Islet of Langerhans (tissue), 1 donor: ENCODE results near the gene DCDC2.
"Not testable (repeated sequence)": the region's sequence is repeated elsewhere in the genome, so short reads cannot be mapped to it uniquely, and the experiment has no call there.

Experiments used
- FAIRE-seq: peaks from one replicate; lab custom pipeline; 2011; peaks lifted over from hg19 to GRCh38; lab: Jason Lieb, UNC

DCDC2 gene

DNA sequence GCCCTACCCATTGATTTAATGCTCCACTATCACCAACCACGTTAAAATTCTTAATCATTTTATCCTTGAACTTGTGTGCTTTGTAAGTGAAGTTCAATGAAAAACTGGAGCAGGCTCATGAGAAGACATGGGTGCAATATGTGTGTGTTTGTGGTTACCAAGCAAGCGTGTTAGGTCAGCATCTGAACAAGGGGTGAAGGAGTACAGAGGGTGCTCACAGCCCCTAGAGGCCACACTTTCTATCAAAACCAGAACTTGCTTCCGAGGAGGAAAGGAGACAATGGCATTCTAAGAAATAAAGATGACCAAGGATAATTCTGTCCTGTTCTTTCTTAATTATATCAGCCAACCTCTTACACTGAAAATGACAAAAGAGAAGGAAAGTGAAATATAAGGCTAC is 138.2 kb downstream of the DCDC2 start:
- no peak for FAIRE-seq

DNA sequence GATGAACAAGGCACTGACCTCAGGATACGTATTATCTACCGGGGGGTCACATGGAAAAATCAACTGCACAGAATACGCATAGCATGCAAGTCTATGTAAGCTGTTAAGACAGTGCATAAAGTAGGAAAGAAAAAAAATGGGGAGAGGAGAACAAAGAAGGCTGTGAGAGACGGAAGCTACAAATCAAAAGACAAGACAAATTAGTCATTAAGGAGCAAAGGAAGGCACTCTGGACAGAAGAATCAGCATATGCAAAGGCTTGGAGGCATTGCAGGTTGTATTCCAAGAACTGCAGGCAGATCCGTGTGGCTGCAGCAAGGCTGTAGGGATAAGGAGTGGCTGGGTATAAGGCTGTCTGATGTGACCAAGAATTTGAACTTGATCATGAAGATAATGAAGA is 142.9 kb downstream of the DCDC2 start:
- no peak for FAIRE-seq

DNA sequence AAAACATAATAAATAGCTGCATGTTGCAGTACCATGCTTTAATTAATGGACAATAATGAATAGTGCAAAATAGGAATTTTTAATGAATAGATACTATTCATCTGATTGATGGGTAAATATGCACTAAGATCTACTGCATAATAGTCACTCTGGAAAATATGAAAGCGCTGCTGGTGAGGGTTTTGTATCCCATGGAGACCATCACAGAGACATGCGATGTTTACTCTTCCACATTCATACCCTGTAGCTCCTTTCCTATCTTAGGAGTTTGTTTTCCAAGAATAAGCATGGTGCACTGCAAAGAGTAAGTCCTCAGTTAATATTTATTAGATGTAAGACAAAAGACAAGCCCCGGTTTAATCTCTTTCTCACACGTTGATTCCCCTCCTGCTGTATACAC is 150.4 kb downstream of the DCDC2 start:
- no peak for FAIRE-seq

DNA sequence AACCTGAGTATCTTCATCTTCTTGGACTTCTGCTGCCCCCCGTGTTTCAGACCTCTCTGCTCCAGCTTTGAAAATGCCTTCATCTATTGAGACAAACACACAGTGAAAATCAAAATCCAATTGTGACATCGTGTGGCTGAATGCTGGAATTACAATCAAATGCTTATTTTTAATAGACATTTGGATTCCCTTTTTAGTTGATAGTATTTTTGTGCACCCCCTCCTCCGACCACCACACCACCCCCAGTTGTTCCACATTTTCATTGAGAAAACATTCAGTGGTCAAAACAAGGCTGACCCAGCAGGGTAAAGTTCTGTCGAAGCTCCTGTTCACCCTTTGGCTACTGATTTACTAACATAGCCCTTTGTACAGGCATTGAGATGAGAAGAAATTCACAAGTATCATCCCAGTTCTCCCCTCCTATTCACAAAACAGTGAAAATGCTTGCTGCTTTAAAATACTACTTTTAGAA is 152.8 kb downstream of the DCDC2 start:
- FAIRE-seq: peak; percentile 98

DNA sequence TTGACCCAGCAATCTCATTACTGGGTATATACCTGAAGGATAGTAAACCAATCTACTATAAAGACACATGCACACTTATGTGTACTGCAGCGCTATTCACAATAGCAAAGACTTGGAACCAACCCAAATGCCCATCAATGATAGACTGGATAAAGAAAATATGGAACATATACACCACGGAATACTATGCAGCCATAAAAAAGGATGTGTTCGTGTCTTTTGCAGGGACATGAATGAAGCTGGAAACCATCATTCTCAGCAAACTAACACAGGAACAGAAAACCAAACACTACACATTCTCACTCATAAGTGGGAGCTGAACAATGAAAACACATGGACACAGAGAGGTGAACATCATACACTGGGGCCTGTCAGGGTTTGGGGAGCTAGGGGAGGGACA is 153.7 kb downstream of the DCDC2 start:
- FAIRE-seq: not testable (repeated sequence)

DNA sequence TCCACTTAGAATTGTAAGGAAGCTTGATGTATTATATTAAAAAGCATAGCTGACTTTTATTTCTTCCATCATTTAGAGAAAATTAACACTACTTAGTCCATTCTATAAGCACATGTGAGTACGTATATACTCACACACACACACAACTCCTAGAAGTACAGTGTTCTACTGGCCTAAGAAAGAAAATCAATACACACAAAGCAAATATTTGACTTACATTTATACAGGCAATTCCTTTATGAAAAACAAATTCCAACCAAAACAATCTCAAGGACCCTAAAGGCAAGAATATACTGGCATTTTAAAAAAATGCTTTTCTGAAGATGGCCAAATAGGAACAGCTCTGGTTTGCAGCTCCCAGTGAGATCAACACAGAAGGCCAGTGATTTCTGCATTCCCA is 160.0 kb downstream of the DCDC2 start:
- no peak for FAIRE-seq

DNA sequence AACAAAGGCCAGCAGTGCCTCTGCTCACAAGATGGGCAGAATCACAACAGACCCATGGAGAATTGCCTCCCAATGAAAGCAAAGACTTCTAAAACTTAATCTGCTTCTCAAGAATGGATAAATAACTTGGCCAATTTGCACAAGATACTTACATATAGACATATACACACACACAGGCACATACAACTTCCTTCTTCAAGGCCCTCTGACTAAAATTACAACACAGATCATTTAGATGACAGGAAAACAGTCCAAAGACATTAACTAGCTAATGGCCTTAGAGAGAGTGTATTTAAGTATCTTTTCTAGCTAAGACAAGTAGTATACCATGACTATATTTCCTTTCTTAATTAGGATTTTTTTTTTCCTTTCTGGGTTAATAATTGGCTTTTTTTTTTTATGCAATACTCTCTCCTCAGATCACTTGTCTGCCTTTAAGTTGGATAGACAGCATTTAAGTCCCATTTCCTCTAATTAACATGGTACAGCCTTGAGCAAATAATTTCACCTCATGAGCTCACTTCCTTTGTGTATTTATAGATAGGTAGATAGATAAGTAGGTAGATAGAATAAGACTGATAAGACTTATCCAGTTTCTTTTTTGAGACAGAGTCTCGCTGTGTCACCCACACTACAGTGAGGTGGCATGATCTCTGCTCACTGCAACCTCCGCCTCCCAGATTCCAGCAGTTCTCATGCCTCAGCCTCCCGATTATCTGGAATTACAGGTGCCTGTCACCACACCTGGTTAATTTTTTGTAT is 161.8 kb downstream of the DCDC2 start:
- FAIRE-seq: no peak

DNA sequence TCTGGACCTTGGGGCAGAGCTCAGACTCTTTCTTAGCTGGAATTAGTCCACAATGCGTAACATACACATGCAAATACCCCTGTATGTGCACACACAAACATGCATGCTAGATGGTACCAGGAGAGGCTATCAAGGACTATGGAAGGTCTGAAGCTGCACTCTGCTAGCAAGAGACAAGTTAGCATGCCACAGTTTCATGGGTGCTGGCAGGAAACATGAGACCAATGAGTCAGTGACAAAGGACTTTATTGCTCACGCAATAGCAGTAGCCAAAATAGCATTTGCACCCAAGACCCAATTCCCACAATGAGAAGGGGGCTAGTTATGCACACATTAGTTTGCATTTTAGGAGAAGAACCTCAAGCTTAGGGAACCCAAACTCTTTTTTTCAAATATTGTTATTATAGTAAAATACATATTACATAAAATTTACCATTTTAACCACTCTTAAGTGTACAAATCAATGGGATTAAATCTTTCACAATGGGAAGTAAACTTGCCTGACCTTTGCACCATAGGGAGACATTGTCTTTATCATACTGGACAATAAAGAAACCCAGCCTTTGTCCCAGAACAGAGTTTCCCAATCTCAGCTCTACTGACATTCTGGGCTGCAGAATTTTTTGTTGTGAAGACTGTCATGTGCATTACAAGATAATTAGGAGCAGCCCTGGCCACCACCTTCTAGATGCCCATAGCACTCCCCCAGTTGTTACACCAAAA is 162.7 kb downstream of the DCDC2 start:
- FAIRE-seq: no peak

DNA sequence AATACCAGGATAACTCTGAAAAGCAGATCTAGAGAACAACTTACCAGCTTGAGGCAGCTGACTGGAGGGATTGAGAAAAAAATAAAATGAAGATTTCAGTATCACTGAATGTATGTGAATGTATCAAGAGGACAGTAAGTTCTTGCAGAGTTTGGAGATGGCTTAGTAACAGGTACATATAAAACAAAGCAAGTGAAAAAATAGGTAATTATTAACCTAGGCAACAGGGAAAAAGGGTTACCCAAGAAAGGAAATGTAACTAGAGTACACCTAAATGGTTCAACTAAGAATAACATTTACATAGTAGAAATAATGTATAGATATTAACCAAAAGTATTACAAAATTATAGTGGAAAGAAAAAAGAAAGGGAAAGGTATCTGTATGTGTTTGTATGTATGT is 164.5 kb downstream of the DCDC2 start:
- FAIRE-seq: no peak

DNA sequence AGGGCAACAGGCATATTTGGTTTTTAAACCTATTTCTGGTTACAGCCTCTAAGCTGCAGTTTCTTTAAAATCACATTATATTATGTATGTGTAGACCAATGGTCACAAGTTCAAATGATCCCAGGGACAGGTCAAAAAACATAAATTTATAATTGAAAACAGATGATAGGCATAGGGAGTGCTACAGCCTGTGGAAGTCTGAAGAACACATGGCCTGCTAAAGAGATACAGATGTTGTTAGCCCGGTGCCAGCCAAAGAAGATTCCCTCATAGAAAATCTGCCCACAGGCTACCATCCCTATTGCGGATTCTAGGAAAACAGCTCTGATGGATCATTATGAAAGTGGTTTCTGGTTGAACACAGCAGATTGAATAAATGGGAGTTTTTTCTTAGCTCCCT is 166.5 kb downstream of the DCDC2 start:
- no peak for FAIRE-seq

DNA sequence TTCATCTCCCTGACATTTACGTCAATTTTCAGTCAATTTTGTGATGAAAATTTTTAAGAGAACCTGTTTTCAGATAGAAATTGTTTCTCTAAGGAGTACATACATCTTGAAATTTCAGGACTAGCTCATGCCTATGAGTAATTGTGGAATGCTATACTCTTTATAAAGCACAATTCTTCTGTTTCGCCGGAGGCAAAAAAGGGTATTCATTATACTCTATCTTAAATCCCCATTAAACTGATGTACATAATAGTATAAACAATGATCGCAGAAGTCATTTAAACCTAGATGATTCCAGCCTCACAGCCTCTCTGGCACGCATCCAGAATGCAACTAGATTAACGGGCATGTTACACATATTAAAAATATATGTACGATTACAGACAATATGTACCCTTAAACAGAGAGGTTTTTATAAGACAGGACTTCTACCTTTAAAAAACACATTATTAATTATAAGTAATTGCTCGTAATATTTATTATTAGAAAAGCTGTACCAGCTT is 169.2 kb downstream of the DCDC2 start:
- FAIRE-seq: no peak

DNA sequence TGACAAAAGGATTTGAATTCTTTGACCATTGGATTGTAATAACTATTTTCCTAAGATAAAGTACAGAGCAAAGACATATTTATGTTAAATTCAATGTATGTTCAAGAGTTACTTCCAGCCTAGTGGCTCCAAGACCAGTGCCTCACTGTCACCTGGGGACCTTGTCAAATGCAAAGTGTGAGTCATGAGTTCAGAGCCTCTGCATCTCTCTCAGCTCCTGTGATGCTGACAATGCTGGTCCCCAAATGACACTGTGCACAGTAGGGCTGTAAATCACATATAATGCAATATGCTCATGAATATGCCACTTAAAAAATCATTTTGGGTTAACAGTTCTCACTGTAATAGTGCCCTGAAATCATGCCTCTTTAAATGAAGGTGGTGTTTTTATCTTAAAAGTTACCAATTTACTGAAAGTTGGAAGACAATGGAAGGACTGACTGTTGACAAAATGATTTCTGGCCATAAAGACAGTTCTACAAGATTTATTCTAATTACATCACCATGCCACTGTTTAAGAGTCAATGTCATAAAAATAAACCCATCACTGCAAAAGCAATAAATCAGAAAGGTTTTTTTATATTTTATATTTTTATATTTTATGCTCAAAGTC is 169.8 kb downstream of the DCDC2 start:
- no peak for FAIRE-seq

DNA sequence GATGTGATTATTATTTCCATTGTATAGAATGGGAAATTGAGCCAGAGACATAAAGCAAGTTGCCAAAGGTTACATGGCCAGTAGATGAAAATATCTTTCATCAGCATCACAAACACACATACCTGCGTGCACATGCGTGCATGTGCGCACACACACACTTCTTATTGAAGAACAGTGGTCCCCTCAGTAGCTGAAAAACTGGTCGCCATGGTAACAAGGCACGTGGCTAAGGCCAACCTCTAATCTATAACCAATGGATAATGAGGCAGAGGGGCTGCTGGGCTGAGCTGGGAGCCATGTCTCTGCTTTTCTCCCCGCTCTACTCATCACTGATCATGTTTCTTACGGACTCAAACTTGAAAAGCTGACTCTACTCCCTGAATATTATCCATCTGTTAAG is 171.5 kb downstream of the DCDC2 start:
- FAIRE-seq: no peak

DNA sequence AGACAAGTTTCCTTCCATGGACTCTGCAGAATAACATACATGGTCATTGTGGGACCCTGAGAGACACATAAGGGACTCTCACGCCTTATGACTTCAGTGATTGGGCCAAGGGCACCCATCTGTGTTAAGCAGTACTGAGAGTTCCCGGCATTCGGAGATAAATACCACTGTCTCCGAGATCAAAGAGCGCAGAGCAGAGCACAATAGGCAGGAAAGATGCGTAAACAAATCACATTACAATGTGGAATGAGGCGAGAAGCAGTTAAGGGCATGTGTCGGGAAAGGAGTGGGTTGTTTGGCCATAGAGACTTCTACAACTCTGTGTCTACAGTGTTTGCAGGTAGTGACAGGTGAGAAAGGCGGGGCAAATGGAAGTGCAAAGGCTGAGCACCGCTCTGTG is 174.3 kb downstream of the DCDC2 start:
- no peak for FAIRE-seq

DNA sequence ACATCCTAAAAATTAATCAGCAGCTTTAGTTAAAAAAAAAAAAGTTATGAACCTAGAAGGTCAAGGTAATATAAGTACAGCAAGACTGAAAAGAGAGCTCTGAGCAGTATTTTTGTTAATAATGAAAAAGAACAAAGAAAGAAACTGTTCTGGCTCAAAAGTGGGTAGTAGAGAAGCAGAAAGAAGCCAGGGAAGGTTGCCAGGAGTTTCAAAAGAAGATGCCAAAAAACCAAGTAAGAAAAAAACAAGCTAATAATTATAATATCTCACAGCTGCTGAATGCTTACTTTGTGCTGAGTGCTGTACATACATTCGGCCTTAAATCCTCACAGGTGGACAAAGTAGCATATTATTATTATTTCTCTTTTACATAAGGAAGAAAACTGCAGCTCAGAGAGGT is 200.0 kb downstream of the DCDC2 start:
- no peak for FAIRE-seq

DNA sequence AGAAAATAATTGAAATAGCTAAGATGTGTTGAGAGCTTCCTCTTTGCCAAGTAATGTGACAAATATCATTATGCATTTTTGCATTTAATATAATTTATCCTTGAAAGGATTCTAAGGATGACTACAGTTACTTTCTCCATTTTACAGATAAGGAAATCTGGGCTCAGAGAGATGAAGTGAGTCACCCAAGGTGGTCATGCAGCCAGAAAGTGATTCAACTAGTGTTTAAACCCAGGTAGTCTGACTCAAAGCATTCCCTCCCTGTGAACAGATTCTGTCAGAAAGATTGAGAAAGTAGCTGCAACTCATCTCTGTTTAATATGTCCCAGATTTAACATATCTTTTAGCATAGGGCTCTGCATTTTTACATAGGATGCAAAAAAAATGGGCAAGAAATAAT is 203.7 kb downstream of the DCDC2 start:
- FAIRE-seq: no peak

DNA sequence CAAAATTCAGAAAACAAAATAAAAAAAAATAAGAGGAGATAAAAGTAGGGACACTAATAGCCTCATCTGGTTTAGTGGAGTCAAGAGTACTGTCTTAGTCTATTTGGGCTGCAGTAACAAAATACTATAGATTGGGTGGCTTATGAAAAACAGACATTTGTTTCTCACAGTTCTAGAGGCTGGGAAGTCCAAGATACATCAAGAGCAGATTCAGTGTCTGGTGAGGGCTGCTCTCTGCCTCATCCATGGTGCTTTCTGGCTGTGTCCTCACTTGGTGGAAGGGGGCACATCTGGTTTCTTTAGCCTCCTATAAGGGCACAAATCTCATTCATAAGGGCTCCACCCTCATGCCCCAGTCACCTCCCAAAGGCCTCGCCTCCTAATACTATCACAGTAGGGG is 205.8 kb downstream of the DCDC2 start:
- no peak for FAIRE-seq

DNA sequence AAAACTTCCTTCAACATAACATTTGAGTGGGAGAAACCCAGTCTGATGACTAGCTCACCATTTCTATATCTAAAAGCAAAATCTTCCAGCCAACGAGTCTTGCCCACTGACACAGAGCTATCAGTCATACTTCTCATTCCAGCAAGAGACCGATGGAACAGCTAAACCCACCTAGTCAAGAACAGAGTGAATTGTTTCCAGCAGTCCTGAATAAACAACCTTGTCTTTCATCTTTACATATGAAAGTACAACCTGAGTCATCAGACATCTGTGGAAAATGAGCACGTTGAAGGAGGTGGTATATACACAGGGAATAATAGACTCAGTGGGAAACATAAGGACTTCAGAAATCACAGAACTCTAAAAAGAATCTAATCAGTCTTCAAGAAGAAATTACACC is 208.0 kb downstream of the DCDC2 start:
- no peak for FAIRE-seq

DNA sequence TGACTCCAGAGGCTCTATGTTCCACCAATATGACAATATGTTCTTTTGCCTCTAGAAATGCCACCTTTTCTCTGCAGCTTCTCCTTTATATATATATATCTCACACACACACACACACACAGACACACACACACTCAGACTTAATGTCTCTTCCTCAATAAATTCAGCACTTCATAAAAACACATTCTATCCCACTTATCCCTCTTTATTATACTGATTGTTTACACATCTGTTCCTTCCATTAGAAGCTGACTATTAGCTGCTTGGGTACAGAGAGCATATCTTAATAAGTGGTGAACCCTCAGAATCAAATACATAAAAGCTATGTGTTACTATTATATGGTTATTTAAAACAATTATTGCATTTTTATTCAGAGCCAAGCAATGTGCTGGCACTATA is 208.6 kb downstream of the DCDC2 start:
- no peak for FAIRE-seq

DNA sequence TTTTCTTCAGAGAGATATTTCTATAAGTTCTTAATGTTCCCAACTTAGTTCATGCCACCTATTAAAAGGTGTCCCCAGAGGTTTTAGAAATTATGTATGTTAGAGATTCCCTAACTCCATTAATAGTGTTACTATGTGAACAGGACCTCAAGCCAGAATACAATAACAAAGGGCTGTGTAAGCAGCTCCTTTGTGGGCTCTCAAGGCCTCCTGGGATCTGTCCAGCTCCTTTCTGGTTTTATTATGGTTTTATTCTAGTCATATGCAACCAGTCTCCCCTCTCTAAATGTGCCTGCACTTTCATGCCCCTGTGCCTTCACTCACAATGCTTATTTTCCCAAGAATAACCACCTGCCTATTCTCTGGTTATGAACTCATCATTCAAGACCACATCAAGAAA is 209.2 kb downstream of the DCDC2 start:
- FAIRE-seq: no peak

DNA sequence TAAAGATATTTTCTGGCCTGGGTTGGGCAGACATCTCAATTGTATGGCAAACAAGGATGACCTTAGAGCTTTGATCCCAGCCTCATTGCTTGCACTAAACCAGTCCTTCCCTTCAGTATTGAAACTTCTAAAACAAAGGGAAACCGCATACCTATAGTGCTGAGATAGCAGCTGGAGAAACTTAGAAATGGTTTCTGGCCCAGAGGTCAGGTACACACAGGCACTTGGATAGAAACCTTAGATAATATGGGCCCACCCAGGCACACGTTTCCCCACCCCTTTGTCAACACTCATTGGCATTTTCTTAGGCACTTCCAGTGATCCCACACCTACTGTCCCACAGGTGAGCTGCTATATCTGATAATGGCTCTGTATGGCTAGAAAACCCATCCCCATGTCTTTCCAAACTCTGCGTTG is 209.7 kb downstream of the DCDC2 start:
- FAIRE-seq: no peak

DNA sequence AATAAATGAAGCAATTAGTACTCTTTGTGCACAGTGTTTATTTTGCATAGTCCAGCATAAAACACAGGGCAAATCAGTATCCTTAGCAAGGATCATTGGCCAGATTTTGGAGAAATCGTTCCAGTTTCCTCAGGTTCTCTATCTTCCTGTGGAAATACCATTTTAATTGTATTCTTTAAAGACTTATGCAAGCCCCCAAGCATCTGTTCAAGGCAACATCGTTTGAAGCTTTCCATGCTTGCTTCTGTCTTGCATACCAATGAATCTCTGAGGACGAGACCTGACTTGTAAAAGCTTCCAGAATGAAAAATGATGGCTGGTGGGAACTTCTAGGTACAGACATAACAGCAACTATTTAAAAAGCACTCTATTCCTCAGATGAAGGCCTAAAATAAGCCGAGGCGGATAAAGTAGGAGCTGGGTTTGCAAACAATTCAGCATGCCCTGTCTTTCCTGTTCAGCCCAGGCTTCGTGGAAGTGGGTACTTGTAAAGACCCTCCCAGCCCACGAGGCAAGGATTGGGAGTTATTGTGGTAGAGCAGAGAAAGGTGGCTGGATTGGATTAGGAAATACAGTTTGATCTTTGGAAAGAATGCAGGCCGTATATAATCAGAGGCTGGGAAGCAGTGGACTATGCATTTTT is 210.2 kb downstream of the DCDC2 start:
- no peak for FAIRE-seq

DNA sequence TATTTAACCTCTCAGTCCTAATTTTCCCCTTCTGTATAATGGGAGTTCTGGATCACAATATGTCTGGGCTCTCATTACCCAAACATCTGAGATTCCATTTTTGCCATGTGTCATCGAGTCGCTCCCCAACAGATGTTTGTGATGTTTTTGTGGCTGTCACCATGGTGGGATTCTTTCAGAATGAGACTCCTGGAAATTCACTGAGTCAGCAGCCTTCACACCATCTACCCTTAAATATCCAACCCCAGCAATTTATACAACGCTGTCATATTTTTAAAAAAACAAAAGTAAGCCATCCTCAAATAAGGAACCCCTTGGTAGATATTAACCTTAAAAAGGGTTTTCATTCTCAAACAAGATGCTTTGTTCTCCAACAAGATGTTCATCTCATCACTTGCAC is 211.0 kb downstream of the DCDC2 start:
- FAIRE-seq: no peak
